B cell (primary cell): ENCODE results near the gene UPK1B. TPM values are rescaled to one million over a fixed set of nuclear protein-coding genes. Genes with fewer than 3 reads are reported as not detected.
"Not testable (repeated sequence)": the region's sequence is repeated elsewhere in the genome, so short reads cannot be mapped to it uniquely, and the experiment has no call there.

Experiments used
- ATAC-seq: fragments of 200-7000 bp; cut with Tn5 transposase; one replicate; pipeline ENCODE4 v1.10.0; 2021; ENCODE audit warnings: low read depth, mild to moderate bottlenecking, moderate number of reproducible peaks, moderate library complexity
- CTCF ChIA-PET: fragments of 350-600 bp; sonication (Branson Sonifier 250); formaldehyde crosslinking; loops from one replicate; lab custom pipeline; 2021; ENCODE audit warnings: antibody characterized with exemption, inconsistent platforms; lab: Charles Lee
- POLR2A ChIA-PET: fragments of 350-600 bp; sonication (Branson Sonifier 250); formaldehyde crosslinking; loops from one replicate; lab custom pipeline; 2021; ENCODE audit warnings: antibody characterized with exemption; lab: Charles Lee
- DNase-seq: peaks from one replicate; pipeline ENCODE4 v3.0.0; 2013
- H2AFZ ChIP-seq: 2 replicates; pipeline ENCODE4 v1.6.1; 2012; ENCODE audit warnings: mild to moderate bottlenecking, low read depth, low read length; ENCODE audit not compliant: insufficient read depth, poor library complexity, severe bottlenecking
- H3K27ac ChIP-seq, 2 donors: 1 replicate in 1 of 2; 2 replicates in 1 of 2; pipeline ENCODE4 v1.5.1; 2012 to 2013; ENCODE audit warnings: low read length in 2 of 2, mild to moderate bottlenecking in 2 of 2, moderate library complexity in 1 of 2
- H3K27me3 ChIP-seq, 4 experiments: fragments of 200-600 bp in 1 of 4; sonication (generic) in 1 of 4; replicated peaks in 1 of 4; 1 replicate in 2 of 4; 2 replicates in 2 of 4; pipeline versions ENCODE4 v1.6.1 to v1.7.0; 2013 to 2016; ENCODE audit warnings: low read length in 3 of 4, mild to moderate bottlenecking in 2 of 4, mixed read lengths in 1 of 4, moderate library complexity in 1 of 4; ENCODE audit not compliant: insufficient read depth in 4 of 4, control insufficient read depth in 3 of 4; ENCODE audit errors: control extremely low read depth in 1 of 4
- H3K36me3 ChIP-seq, 2 experiments: replicated peaks in 1 of 2; 1 replicate in 1 of 2; 2 replicates in 1 of 2; pipeline versions ENCODE4 v1.6.1 to v1.7.1; 2013; ENCODE audit warnings: low read length in 1 of 2; ENCODE audit not compliant: insufficient read depth in 2 of 2, control insufficient read depth in 1 of 2; ENCODE audit errors: control extremely low read depth in 1 of 2, extremely low read depth in 1 of 2
- H3K4me1 ChIP-seq, 2 donors: fragments of 200-600 bp in 1 of 2; sonication (generic) in 1 of 2; 1 replicate in 1 of 2; 2 replicates in 1 of 2; pipeline versions ENCODE4 v1.5.1 to v1.6.1; 2013 to 2017; ENCODE audit warnings: low read length in 2 of 2; ENCODE audit not compliant: control insufficient read depth in 2 of 2, insufficient read depth in 2 of 2
- H3K4me2 ChIP-seq: replicated peaks from 2 replicates; pipeline ENCODE3; 2012; ENCODE audit warnings: mild to moderate bottlenecking, low read depth, low read length; ENCODE audit not compliant: poor library complexity, severe bottlenecking
- H3K4me3 ChIP-seq, 5 experiments: fragments of 200-600 bp in 1 of 5; sonication (generic) in 1 of 5; 1 replicate in 3 of 5; 2 replicates in 2 of 5; pipeline versions ENCODE4 v1.5.1 to v1.7.0; 2011 to 2016; ENCODE audit warnings: low read length in 4 of 5, mild to moderate bottlenecking in 4 of 5, low read depth in 2 of 5, control low read depth in 1 of 5, moderate library complexity in 1 of 5; ENCODE audit not compliant: insufficient read depth in 1 of 5; ENCODE audit errors: control extremely low read depth in 1 of 5, extremely low read depth in 1 of 5
- H3K79me2 ChIP-seq: fragments of 200-600 bp; sonication (generic); one replicate; pipeline ENCODE4 v1.6.0; 2016; ENCODE audit warnings: low read length; ENCODE audit not compliant: control insufficient read depth, insufficient read depth
- H3K9ac ChIP-seq: fragments of 200-600 bp; sonication (generic); 2 replicates; pipeline ENCODE4 v1.6.1; 2017; ENCODE audit warnings: mild to moderate bottlenecking, low read length, moderate library complexity
- H3K9me3 ChIP-seq, 3 donors: one replicate each; pipeline versions ENCODE4 v1.6.1 to v1.7.1; 2013; ENCODE audit warnings: low read length in 2 of 3; ENCODE audit not compliant: control insufficient read depth in 2 of 3, insufficient read depth in 1 of 3; ENCODE audit errors: control extremely low read depth in 1 of 3
- H4K20me1 ChIP-seq: 2 replicates; pipeline ENCODE4 v1.6.0; 2012; ENCODE audit warnings: mild to moderate bottlenecking, low read length; ENCODE audit not compliant: insufficient read depth, control insufficient read depth, poor library complexity, severe bottlenecking
- H3K27ac Mint-ChIP-seq: one replicate; pipeline ENCODE4 v1.8.0; 2021; ENCODE audit warnings: mixed read lengths
- H3K27me3 Mint-ChIP-seq: one replicate; pipeline ENCODE4 v1.8.0; 2021; ENCODE audit warnings: mixed read lengths
- H3K4me1 Mint-ChIP-seq: one replicate; pipeline ENCODE4 v1.8.0; 2021; ENCODE audit warnings: mixed read lengths
- H3K4me3 Mint-ChIP-seq: one replicate; pipeline ENCODE4 v1.8.0; 2021; ENCODE audit warnings: mixed read lengths
- H3K9me3 Mint-ChIP-seq: one replicate; pipeline ENCODE4 v1.8.0; 2022; ENCODE audit warnings: mixed read lengths; ENCODE audit not compliant: insufficient read depth
- EZH2 ChIP-seq: IDR thresholded peaks from 2 replicates; pipeline ENCODE4 v1.6.1; 2012; ENCODE audit warnings: borderline replicate concordance, low read depth, mild to moderate bottlenecking, moderate library complexity, low read length; ENCODE audit not compliant: insufficient read depth, poor library complexity, severe bottlenecking
- WGBS: methylation state at CpG from one replicate; pipeline ENCODE4 v1.1.5; 2013; ENCODE audit warnings: missing lambda C conversion rate; ENCODE audit not compliant: insufficient coverage; 5-methylcytosine and 5-hydroxymethylcytosine counted together
- intact Hi-C: fragments of 100-400 bp; cut with micrococcal nuclease; formaldehyde crosslinking; loops from one replicate; pipeline ENCODE4 v1.10.0; 2022
- polyA plus RNA-seq: library from polyadenylated mRNA; depleted of rRNA; stranded (reverse); fragments of >200 nt; gene quantifications from 2 replicates; pipeline ENCODE4 v1.2.3, GENCODE V29; 2012
- total RNA-seq, 2 donors: library from RNA; stranded (reverse); fragments of 120-200 nt in 1 of 2; gene quantifications; 1 replicate in 1 of 2; 2 replicates in 1 of 2; pipeline versions ENCODE4 v1.2.3 to v1.2.4, GENCODE V29; 2013 to 2022

Gene UPK1B
- total and polyA plus RNA-seq, 2 donors (not counting 1 experiment from before 2014, with no cell fraction given): not detected

GRCh38 chr3:119161240-119161639 is 12.2 kb upstream of the UPK1B start:
- H3K27ac Mint-ChIP-seq: no peak overlapping the region
- peaks cover 31% of the 10 kb centered on the region for H3K27me3 Mint-ChIP-seq
- H3K4me3 Mint-ChIP-seq: no peak overlapping the region
- H3K4me3 ChIP-seq: no peak overlapping the region
- no peaks in the 10 kb centered on the region for H3K79me2 ChIP-seq
- no CpG with 5 or more reads among the region's 2 CpGs for WGBS
- H3K36me3 ChIP-seq: no peaks in the 10 kb centered on the region
- H4K20me1 ChIP-seq: no peaks in the 10 kb centered on the region
- DNase-seq (no peak), ATAC-seq (no peak)
- H2AFZ ChIP-seq: no peak overlapping the region
- H3K9me3 Mint-ChIP-seq: peaks cover 6% of the 10 kb centered on the region
- H3K9me3 ChIP-seq: peaks cover 4 to 23% (median 12%) of the 10 kb centered on the region in 3 donors
- no peaks in the 10 kb centered on the region for H3K4me1 Mint-ChIP-seq
- H3K4me1 ChIP-seq: no peaks in the 10 kb centered on the region
- H3K4me2 ChIP-seq: no peak overlapping the region
- no peak for TF ChIP-seq EZH2
- no peak overlapping the region for H3K27ac ChIP-seq
- intact Hi-C loops: no loop called here
- H3K27me3 ChIP-seq: no peaks in the 10 kb centered on the region
- POLR2A ChIA-PET: no interaction called here
- CTCF ChIA-PET: no interaction called here
- no peak overlapping the region for H3K9ac ChIP-seq

- CTCF ChIA-PET, H2AFZ ChIP-seq, H3K36me3 ChIP-seq, H3K4me1 Mint-ChIP-seq, H3K4me1 ChIP-seq, H3K79me2 ChIP-seq, H3K4me2 ChIP-seq, H3K27me3 ChIP-seq, H3K27ac Mint-ChIP-seq, H3K4me3 Mint-ChIP-seq, H3K9ac ChIP-seq, ATAC-seq, intact Hi-C loops, H3K4me3 ChIP-seq, H3K27ac ChIP-seq, H4K20me1 ChIP-seq, POLR2A ChIA-PET, DNase-seq, H3K9me3 ChIP-seq, H3K9me3 Mint-ChIP-seq: not testable (repeated sequence)
- 96% methylated on average over 7 of the region's 9 CpGs for WGBS
- peaks cover 31% of the 10 kb centered on the region for H3K27me3 Mint-ChIP-seq
Measured at GRCh38 chr3:119164745-119165144, 8.7 kb upstream of the UPK1B start.
